ENCODE measurements around the gene PKNOX2.

Gene PKNOX2

GRCh38 chr11:125164422-125165110 is at the start of gene PKNOX2:
Gene PKNOX2 (plus strand): TSS chr11:125164751. CDS start chr11:125351306, 186,555 bp downstream.
- DNase-seq (ENCODE audit: low read depth in 2 of 2), result peak; percentile 9 to 56

GRCh38 chr11:125117429-125117828 is 47.1 kb upstream of the PKNOX2 start:
- no peak for DNase-seq (ENCODE audit: low read depth in 2 of 2)

DNA sequence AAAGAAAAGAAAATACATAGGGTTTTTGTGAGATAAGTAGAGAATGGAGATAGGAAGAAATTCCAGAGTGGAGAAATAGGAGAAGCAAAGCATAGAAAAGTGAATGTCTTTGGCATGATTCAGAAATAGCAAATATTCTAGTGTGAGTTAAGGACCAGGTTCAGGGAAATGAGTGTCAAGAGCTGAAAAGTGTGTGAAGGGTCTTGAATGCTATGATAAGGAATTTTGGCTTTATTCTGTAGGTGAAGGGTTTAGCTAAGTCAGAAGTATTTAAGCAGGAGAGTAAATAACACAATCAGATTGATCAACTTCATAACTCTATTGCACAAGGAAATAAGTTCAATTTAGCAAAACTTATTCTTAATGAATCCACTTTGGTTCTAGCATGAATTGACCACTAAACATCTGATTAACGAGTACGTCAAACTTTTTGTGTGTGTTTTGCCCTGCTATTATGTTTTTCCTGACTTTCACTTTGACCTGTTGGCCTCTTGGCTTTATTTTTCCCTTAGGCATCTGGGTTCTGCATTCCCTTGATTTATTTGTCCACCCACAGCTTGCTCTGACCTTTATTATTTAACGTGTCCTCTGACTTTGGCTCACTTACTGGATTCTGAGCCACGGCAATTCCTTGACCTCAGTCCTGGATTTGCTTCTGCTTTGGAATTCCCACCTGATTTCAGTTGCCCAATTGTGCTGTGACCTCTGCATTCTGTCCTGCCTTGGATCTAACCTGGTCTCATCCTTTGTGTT is 41.2 kb upstream of the PKNOX2 start:
- DNase-seq (ENCODE audit: low read depth in 2 of 2), result no peak

- no peak for DNase-seq (ENCODE audit: low read depth in 2 of 2)
These were observed 40.5 kb upstream of the PKNOX2 start for GRCh38 chr11:125123947-125124617.

DNA sequence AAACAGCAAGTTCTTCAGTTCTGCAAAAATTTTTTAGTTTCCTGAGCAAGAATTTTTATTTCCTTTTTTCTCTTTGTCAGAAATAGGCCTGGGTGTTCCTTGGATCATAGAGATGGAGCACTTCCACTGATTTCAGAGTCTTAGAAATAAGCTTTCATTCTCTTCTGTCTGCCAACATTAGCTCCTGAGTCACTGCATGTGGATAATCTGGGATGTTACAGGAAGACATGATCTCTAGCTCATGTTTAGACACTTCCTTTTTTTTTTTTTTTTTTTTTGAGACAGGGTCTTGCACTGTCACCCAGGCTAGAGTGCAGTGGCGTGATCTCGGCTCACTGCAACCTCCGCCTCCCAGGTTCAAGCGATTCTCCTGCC is 39.9 kb upstream of the PKNOX2 start:
- no peak for DNase-seq (ENCODE audit: low read depth in 2 of 2)

DNA sequence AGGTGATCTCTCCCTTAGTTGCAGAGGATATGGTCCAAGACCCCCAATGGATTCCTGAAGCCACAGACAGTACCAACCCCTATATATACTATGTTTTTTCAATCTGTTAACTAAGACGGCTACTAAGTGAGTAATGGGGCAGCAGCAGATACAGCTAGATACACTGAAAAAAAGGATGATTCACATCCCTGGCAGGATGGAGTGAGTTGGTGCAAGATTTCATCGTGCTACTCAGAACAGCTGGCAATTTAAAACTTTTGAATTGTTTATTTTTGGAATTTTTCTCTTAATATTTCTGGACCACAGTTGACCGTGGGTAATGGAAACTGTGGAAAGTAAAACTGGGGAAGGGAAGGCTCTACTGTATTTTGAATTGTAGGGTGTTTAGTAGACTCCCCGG is 36.1 kb upstream of the PKNOX2 start:
- DNase-seq (ENCODE audit: low read depth in 2 of 2), result no peak

DNA sequence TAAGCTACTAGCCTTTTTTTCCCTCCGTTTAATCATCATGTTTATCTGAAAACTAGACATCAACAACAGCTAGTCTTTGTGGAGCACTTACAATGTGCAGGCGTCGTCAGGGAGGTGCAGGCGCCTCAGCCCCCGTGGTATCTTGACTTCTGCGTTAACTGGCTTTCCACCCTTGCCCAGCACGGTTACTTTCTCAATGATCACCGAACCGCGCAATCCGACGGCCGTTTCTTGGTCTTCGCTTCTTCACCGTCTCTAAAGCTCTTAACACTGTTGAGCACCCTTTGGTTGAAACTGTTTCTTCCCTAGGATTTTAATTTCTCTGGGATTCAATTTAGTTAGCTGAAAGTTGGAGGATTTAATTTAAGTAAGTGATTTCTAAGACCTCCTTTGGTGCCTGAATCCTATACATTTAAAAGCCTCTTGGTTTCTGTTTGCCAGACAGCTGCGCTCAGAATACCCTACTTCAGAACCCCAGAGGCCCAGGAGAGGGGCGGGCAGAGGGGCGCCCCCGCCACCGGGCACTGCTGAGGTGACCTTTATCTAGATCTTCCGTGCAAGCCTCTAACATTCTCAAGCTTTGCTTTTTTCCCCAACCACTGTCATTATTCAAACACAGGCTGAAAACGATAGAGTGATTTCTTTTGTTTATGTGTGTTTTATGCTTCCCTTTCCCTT is 35.1 kb upstream of the PKNOX2 start:
- DNase-seq (ENCODE audit: low read depth in 2 of 2), result no peak

DNA sequence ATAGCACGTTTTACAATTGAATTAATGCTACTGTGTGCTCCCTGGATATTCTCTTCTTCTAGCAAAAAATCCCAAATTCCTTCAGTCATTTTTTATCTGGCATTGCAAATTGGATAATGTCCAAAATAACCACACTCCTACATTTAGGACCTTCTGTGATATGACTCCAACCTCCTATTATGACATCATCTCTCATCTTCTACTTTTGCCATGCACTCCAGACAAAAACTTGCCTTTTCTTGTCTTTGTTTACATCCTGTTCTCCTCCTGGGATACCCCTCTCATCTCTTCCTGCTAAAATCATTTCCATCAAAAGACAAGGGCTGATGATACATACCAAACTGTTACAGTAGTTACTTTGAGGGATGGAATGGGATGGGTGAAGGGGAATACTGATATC is 32.5 kb upstream of the PKNOX2 start:
- DNase-seq (ENCODE audit: low read depth in 2 of 2), result no peak

GRCh38 chr11:125132596-125132995 is 32.0 kb upstream of the PKNOX2 start:
- no peak for DNase-seq (ENCODE audit: low read depth in 2 of 2)

DNA sequence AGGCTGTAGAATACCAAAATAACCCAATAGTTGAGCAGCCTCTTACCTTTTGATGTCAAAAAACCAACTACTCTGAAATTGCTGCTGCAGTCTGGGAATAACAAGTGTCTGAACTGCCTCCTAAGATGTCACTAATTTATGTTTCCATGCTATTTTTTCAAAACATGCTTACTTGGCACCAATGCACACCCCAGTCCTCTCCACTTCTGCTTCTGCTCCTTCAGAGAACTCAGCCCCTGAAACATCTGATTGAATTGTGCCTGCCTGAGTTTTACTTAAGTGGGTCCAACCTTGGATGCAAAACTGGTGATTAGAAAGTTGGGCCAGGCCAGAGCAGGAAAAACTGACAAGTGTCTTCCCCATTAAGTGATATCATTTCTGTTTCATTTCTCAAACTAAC is 28.6 kb upstream of the PKNOX2 start:
- no peak for DNase-seq (ENCODE audit: low read depth in 2 of 2)

GRCh38 chr11:125138966-125139365 is 25.6 kb upstream of the PKNOX2 start:
- no peak for DNase-seq (ENCODE audit: low read depth in 2 of 2)

GRCh38 chr11:125139778-125140177 is 24.8 kb upstream of the PKNOX2 start:
- no peak for DNase-seq (ENCODE audit: low read depth in 2 of 2)

GRCh38 chr11:125140233-125140632 is 24.3 kb upstream of the PKNOX2 start:
- no peak for DNase-seq (ENCODE audit: low read depth in 2 of 2)

DNA sequence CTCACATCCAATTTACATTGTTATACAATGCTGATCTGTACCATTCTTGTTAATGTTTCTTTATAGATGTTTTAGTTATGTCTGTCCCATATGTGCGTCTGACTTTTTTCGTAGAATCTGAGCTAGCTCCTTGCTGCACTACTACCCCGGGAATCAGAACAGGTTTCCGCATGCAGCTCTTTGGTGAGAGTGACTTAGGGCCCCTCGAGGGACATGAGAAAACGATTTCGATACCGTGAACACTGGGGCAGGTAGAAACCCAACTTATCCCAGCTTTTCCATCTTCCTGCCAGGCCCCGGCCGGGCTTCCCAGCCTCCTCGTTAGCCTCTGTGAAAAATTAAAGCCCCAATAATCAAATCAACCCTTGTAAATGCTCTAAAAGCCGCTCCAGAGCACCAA is 23.4 kb upstream of the PKNOX2 start:
- DNase-seq (ENCODE audit: low read depth in 2 of 2), result no peak

GRCh38 chr11:125141686-125142535 is 22.6 kb upstream of the PKNOX2 start:
- peak in 1 of 2 donors; percentile 20 for DNase-seq (ENCODE audit: low read depth in 2 of 2)

DNA sequence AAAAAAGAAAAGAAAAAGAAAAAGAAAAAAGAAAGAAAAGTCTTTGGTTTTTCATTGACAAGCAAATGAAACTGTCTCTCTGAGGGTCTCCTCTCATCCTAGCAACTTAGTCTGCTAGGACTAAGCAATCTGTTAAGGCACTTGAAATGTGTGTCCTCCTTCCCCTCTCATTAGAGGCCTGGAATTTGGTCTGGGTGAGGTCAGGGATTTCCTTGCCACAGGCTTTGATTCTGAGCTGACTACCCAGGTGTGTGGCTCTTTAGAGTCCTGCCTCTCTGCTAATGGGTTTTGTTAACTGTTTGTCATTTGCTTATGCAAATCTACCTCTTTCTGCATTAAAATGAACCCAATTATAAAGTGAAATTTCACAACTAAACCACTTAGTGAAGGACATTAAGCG is 18.3 kb upstream of the PKNOX2 start:
- DNase-seq (ENCODE audit: low read depth in 2 of 2), result no peak

- no peak for DNase-seq (ENCODE audit: low read depth in 2 of 2)
These were observed 17.3 kb upstream of the PKNOX2 start for GRCh38 chr11:125147280-125147679.

GRCh38 chr11:125148011-125148410 is 16.5 kb upstream of the PKNOX2 start:
- DNase-seq (ENCODE audit: low read depth in 2 of 2), result no peak

DNA sequence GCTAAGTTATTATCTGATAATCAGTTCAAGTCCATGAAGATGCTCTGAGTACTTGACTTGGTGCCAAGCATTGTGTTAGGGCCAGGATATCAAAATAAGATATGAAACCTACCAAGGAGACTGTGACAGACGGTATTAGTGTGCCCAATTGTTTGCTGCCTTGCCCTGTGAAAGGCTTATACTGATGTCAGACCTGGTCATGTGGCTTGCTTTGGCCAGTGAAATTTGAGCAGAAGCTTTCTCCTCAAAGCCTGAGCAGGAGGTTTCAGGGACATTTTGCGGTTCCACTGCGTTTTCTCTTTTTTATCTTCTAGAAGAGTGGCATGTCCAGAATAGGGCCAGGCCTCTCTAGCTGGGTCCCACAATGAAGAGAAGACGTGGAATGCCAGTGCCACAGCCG is 15.8 kb upstream of the PKNOX2 start:
- DNase-seq (ENCODE audit: low read depth in 2 of 2), result no peak

- DNase-seq (ENCODE audit: low read depth in 2 of 2), result no peak
These were observed 10.7 kb upstream of the PKNOX2 start for GRCh38 chr11:125153837-125154236.

DNA sequence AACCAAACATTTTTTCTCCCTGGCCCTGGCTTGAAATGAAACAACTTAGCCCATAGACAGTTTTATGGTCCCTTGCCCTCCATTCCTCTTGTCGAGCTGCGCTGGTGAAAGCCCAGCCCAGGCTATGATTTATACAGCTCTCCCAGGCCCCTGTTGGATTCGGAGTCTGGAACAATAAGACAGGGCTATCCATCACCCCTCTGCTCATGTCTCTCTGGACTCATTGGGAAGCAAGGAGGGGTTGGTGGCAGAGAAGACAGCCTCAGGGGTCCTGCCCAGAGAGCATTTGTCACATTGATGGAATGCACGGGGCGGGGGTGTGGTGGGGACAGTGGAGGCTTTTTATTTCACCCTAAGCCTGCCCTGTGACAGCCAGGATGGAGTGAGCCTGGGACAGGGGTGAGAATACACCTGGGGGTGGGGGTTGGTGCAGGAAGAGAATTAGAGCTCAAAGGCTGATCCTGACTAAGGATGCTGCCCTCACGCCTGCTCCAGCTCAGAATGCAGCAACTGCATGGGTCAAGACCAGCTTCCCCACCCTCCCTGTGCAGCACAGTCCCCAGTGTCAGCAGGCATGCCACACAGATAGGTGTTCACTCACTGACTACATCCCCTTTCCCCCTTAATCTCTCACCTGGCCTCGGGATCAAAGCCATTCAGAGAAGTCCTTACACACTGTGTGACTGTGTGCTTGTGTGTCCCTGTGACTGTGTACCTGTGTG is 10.0 kb upstream of the PKNOX2 start:
- DNase-seq (ENCODE audit: low read depth in 2 of 2), result no peak

Data from activated CD8-positive, alpha-beta memory T cell treated with anti-CD3 and anti-CD28 coated beads for 4 hours (primary cell).